Mesothelial cell of epicardium (in vitro differentiated cells): ENCODE results near the gene STPG2. TPM values are rescaled to one million over a fixed set of nuclear protein-coding genes. Genes with fewer than 3 reads are reported as not detected.
A peak's percentile ranks its signal among the peaks of the same experiment; 100 is the strongest.

ENCODE experiments used
- DNase-seq, 2 experiments: peaks; one replicate each; pipeline ENCODE4 v3.0.0; 2021; ENCODE audit warnings: low spot score in 2 of 2; ENCODE audit not compliant: unreplicated experiment in 2 of 2
- H3K27ac Mint-ChIP-seq: 2 replicates; pipeline ENCODE4 v1.8.0; 2021; ENCODE audit warnings: mixed read lengths
- H3K27me3 Mint-ChIP-seq: 2 replicates; pipeline ENCODE4 v1.8.0; 2021; ENCODE audit warnings: low read depth, mixed read lengths
- H3K36me3 Mint-ChIP-seq: 2 replicates; pipeline ENCODE4 v1.8.0; 2021; ENCODE audit warnings: mixed read lengths
- H3K4me1 Mint-ChIP-seq: 2 replicates; pipeline ENCODE4 v1.8.0; 2021; ENCODE audit warnings: mixed read lengths
- H3K4me3 Mint-ChIP-seq: 2 replicates; pipeline ENCODE4 v1.8.0; 2021; ENCODE audit warnings: mild to moderate bottlenecking, moderate library complexity, mixed read lengths
- H3K9me3 Mint-ChIP-seq: 2 replicates; pipeline ENCODE4 v1.8.0; 2021; ENCODE audit warnings: mixed read lengths
- CTCF ChIP-seq: fragments of 200-600 bp; sonication (generic); IDR thresholded peaks from one replicate; pipeline ENCODE4 v1.5.0; 2021; ENCODE audit warnings: antibody characterized with exemption; ENCODE audit not compliant: unreplicated experiment
- total RNA-seq: library from RNA; stranded (reverse); gene quantifications from 3 replicates; pipeline ENCODE4 v1.2.1, GENCODE V29; 2021

STPG2 gene
- total RNA-seq, 1 donor from 2014 or later = 0.85 TPM

DNA sequence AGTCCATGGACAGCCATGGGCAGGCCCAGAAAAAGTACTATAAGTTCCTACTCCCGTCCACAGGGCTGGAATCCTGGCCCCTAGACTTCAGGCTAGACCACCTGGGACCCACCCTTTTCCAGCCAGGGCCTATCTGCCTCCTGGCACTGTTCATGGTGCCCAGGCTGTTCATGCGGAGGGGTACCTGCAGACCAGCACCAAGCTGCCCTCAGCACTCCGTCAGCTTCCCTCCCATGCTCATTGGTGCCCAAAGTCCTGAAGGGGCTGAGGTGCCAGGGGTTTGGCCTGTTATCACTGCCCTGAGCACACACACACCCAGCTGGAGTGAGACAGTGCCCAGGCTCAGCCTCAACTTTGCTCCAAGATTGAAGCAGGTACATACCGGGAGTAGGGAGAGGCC is 477.7 kb downstream of the STPG2 start:
- no peak for DNase-seq
- H3K36me3 Mint-ChIP-seq = peaks cover 6% of the 10 kb centered on the region
- no peak for TF ChIP-seq CTCF
- no peaks in the 10 kb centered on the region for H3K27me3 Mint-ChIP-seq
- H3K9me3 Mint-ChIP-seq = no peaks in the 10 kb centered on the region
- H3K4me1 Mint-ChIP-seq = peaks cover 1% of the 10 kb centered on the region
- no peak overlapping the region for H3K4me3 Mint-ChIP-seq
- H3K27ac Mint-ChIP-seq = no peak overlapping the region

DNA sequence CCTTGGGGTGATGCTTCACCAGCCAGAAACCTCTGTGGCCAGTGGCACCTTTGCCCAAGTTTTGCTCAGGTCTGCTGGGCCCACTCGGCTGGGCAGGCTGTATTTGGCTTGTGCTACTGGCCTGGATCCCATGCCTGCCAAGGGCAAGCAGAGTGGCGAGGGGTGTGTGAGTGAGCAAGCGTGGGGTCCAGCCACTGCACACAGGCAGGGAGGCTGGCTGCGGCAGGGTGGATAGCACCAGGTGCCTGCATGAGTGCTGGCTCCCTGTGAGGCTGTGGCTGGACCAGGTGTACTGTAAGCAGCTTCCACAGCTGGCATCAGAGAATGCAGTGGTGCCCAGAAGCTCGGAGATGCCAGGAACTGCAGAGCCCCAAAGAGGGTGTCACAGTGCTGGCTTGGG is 478.5 kb downstream of the STPG2 start:
- H3K36me3 Mint-ChIP-seq = peaks cover 6% of the 10 kb centered on the region
- no peaks in the 10 kb centered on the region for H3K9me3 Mint-ChIP-seq
- H3K27ac Mint-ChIP-seq = no peak overlapping the region
- H3K4me1 Mint-ChIP-seq = no peaks in the 10 kb centered on the region
- H3K27me3 Mint-ChIP-seq = no peaks in the 10 kb centered on the region
- no peak for DNase-seq
- H3K4me3 Mint-ChIP-seq = no peak overlapping the region
- no peak for TF ChIP-seq CTCF

DNA sequence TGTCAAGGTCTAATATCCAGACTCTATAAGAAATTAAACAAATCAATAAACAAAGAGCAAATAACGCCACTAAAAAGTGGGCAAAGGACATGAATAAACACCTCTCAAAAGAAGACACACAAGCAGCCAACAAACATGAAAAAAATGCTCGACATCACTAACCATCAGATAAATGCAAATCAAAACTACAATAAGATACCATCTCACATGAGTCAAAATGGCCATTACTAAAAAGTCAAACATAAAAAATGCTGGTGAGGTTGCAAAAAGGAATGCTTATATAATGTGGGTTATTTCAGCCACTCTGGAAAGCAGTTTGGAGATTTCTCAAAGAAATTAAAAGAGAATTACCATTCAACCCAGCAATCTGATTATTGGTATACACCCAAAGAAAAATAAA is 481.1 kb downstream of the STPG2 start:
- H3K36me3 Mint-ChIP-seq = peaks cover 6% of the 10 kb centered on the region
- no peak overlapping the region for H3K27ac Mint-ChIP-seq
- no peaks in the 10 kb centered on the region for H3K27me3 Mint-ChIP-seq
- no peaks in the 10 kb centered on the region for H3K9me3 Mint-ChIP-seq
- DNase-seq = no peak
- no peak for TF ChIP-seq CTCF
- no peaks in the 10 kb centered on the region for H3K4me1 Mint-ChIP-seq
- no peak overlapping the region for H3K4me3 Mint-ChIP-seq

- no peak for DNase-seq
- H3K27me3 Mint-ChIP-seq = no peaks in the 10 kb centered on the region
- H3K4me1 Mint-ChIP-seq = peaks cover 15% of the 10 kb centered on the region
- H3K27ac Mint-ChIP-seq = no peak overlapping the region
- no peaks in the 10 kb centered on the region for H3K36me3 Mint-ChIP-seq
- H3K9me3 Mint-ChIP-seq = no peaks in the 10 kb centered on the region
- no peak for TF ChIP-seq CTCF
- no peak overlapping the region for H3K4me3 Mint-ChIP-seq
These were observed 487.1 kb downstream of the STPG2 start for GRCh38 chr4:97656044-97656720.

DNA sequence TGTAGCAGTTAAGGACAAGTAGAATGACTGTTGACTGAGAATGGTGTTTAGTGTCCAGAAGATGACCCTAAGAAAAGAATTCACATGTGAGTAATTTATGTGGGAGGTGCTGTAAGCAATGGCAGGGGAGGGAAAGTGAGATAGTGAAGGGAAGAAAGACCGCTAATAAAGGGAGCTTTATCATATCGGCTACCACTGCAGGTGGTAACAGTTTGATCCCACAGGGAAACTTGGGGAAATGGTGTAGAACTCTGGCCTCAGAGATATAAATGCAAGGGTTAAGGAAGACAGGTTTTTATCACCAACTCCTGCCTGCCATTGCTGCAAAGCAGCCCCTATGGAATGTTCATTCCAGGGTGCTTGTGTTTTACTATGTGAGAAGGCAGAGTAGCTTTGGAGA is 489.6 kb downstream of the STPG2 start:
- peak overlapping the region; percentile 2 for H3K27ac Mint-ChIP-seq
- TF ChIP-seq CTCF = no peak
- no peak for DNase-seq
- H3K9me3 Mint-ChIP-seq = no peaks in the 10 kb centered on the region
- peaks cover 21% of the 10 kb centered on the region for H3K4me1 Mint-ChIP-seq
- no peak overlapping the region for H3K4me3 Mint-ChIP-seq
- H3K27me3 Mint-ChIP-seq = no peaks in the 10 kb centered on the region
- no peaks in the 10 kb centered on the region for H3K36me3 Mint-ChIP-seq

DNA sequence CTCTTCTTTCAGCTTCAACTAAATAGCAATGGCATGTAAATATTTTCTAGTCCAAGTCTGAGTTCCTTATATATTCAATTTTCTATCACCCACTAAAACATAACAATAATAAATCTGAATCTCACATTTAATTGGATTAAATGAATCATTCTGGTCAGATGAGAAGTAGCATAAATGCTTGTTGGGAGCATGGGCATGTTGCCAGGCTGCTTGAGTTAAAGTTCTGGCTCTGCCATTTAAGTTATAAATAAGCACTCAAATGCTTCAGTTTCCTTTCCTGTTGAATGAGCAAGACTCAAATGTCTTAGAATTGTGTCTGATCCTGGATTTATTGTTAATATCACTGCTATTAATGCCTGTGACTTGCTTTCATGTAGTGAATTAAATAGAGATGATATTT is 496.3 kb downstream of the STPG2 start:
- Mint-ChIP-seq H3K4me3 (no peak overlapping the region), H3K9me3 (no peaks in the 10 kb centered on the region), H3K27me3 (no peaks in the 10 kb centered on the region), H3K4me1 (peaks cover 33% of the 10 kb centered on the region), H3K27ac (peak overlapping the region; percentile 42), H3K36me3 (no peaks in the 10 kb centered on the region)
- no peak for DNase-seq
- no peak for TF ChIP-seq CTCF
